ENCODE measurements around the gene TRPM3.

The TRPM3 gene

GRCh38 chr9:71144495-71144894, 23.1 kb upstream of the TRPM3 start:
- DNase-seq (ENCODE audit: extremely low read depth, low read depth) = no peak
- TF ChIP-seq CTCF (IDR thresholded peaks at IDR 0.05; ENCODE audit: low read depth, low read length) = no peak

GRCh38 chr9:71136696-71137095, 15.3 kb upstream of the TRPM3 start:
- DNase-seq (ENCODE audit: extremely low read depth, low read depth) = no peak
- no peak for TF ChIP-seq CTCF (IDR thresholded peaks at IDR 0.05; ENCODE audit: low read depth, low read length)

GRCh38 chr9:71131145-71131544, 9.7 kb upstream of the TRPM3 start:
- no peak for TF ChIP-seq CTCF (IDR thresholded peaks at IDR 0.05; ENCODE audit: low read depth, low read length)
- no peak for DNase-seq (ENCODE audit: extremely low read depth, low read depth)

GRCh38 chr9:71130521-71130920, 9.1 kb upstream of the TRPM3 start:
- no peak for DNase-seq (ENCODE audit: extremely low read depth, low read depth)
- no peak for TF ChIP-seq CTCF (IDR thresholded peaks at IDR 0.05; ENCODE audit: low read depth, low read length)

- no peak for DNase-seq (ENCODE audit: extremely low read depth, low read depth)
- no peak for TF ChIP-seq CTCF (IDR thresholded peaks at IDR 0.05; ENCODE audit: low read depth, low read length)
Measured at GRCh38 chr9:71128796-71129195, 7.4 kb upstream of the TRPM3 start.

- DNase-seq (ENCODE audit: extremely low read depth, low read depth) = no peak
- no peak for TF ChIP-seq CTCF (IDR thresholded peaks at IDR 0.05; ENCODE audit: low read depth, low read length)
Measured at GRCh38 chr9:71127301-71127700, 5.9 kb upstream of the TRPM3 start.

GRCh38 chr9:71122421-71122820, 1.0 kb upstream of the TRPM3 start:
- no peak for TF ChIP-seq CTCF (IDR thresholded peaks at IDR 0.05; ENCODE audit: low read depth, low read length)
- DNase-seq (ENCODE audit: extremely low read depth, low read depth) = no peak
